Bone marrow (tissue), 2 donors: ENCODE measurements around the gene IL1RL2.

Experiments
- DNase-seq, 2 donors: peaks; one replicate each; lab custom pipeline; 2025; lab: John Stamatoyannopoulos, UW

Gene IL1RL2

DNA sequence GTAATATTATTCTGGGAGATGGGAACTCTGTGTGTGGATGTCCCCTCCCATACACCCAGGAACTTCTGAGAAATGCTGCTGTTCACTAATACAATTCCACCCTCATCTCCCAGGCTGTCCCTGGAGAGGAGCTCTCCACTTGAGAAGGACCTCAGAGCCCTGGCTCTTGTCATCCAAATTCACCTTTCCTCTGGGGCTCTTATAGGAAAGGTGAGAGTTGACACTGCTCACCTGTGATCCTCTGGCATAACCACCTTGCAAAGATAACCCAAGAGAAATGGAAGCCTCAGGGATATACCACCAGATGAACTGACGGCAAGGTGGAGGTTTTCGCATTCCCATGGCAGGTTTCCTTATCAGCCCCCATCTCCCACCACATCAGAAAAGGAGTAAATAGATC lies 52.0 kb downstream of the IL1RL2 start:
- no peak for DNase-seq

DNA sequence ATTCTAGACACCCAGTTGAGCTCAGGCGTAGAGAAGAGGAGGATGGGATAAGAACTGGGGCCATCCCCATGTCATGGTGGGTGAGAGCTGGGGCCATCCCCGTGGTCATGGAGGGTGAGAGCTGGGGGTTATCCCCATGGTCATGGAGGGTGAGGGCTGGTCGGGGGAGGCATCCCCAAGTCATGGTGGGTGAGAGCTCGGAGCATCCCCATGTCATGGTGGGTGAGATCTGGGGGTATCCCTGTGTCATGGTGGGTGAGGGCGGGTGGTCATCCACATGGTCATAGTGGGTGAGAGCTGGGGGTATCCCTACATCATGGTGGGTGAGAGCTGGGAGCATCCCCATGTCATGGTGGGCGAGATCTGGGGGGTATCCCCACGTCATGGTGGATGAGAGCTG lies 52.5 kb downstream of the IL1RL2 start:
- no peak for DNase-seq

DNA sequence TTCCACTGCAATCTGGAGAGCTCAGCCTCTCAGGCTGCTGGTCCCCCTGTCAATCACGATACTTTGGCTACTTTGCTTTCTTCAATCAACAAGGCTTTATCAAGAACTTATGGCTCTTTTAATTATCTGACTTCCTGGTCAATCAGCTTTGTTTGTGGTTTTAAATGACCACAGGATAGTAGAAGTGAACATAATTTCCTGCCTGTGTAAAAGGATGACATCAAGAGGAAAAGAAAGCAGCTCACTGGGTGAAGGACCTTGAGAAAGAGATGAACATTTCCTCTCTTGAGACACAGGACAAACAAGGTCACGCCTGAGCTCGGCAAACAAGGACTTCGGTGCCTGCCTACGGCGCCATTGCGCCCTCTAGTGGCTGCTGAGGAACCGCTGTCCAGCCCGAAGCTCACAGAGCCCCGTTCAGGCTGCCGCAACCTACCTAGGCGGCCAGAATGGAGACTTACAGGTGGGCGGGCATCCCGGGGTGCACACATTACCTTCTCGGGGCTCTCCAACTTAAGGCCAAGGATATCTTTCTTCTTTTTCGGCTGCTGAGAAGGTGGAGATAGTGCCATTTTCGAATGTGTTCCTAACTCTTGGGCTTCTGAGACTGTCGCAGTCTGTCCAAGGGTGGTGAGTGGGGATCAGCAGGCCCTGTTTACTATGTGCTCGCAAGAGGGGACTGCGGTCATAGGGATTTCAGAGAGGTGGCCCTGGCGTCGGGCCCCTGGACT lies 54.0 kb downstream of the IL1RL2 start:
- peak; percentile 61 to 83 for DNase-seq

DNA sequence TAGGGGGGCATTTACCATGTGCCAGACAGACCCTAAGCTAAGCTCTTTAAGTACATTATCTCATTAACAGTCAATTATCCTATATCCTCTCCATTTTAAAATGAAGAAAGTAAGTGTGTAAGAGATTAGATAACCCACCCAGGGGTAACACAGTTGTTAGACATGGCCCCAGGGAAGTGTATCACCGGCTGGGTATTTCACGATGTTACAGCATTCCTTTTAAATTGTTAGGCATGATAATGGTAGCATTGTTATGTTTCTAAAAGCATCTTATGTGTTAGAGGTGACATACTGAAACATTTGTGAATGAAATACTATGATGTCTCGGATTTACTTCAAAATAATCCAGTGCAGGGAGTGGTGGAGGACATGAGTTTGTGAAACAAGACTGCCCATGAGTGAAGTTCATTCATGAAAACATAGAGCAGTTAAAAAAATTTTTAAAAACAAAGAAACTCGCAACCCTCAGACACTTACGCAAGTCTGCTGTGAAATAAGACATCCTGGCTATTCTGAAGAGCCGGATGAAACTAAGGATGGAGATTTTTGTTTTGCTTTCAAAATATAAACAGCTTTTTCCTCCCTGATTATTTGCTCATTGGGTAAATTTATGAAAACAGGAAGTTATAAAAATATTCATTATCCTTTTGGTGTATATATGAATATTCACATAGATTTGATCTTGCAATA lies 54.9 kb downstream of the IL1RL2 start:
- no peak for DNase-seq

DNA sequence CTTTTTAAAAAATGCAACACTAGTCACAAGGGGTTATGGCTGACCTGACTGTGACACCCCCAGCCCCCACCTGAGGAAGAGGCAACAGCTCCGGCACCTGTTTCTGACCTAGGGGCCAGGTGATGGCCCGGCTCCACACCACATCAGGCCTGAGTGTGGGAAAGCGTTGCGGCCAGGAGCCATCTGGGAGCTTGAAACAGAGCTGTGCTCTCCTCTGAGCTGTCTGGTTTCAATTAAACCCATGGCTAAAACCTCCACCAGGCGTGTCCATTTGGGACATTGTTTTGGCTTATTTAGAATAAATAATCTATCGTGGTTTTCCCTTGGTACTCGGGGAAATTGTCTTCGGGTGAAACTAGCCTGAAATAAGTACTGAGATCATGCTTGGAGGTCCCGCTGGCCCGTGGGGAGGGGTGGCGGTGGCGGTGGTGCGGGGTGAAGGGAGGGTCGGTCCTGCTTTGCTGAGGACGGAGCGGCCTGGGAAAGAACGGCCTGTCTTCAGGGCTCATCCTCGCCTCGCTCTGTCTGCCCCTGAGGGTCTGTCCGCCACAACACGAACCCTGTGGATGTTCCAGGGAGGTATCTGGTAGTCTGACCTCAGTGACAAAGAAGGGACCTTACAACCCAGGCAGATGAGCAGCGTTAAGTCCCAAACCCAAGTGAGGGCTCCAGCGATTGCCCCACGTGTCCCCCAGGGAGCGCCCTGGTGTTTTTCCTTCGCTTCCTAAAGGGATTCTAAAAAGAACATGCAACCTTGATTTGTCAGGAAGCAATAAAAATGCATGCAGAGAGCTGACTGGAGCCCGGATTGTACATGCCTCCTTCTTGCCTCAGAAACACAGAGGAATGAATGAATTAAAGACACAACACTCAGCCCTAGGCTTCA lies 58.7 kb downstream of the IL1RL2 start:
- DNase-seq: no peak

- no peak for DNase-seq
Observed at GRCh38 chr2:102250278-102250821, 63.5 kb downstream of the IL1RL2 start.

DNA sequence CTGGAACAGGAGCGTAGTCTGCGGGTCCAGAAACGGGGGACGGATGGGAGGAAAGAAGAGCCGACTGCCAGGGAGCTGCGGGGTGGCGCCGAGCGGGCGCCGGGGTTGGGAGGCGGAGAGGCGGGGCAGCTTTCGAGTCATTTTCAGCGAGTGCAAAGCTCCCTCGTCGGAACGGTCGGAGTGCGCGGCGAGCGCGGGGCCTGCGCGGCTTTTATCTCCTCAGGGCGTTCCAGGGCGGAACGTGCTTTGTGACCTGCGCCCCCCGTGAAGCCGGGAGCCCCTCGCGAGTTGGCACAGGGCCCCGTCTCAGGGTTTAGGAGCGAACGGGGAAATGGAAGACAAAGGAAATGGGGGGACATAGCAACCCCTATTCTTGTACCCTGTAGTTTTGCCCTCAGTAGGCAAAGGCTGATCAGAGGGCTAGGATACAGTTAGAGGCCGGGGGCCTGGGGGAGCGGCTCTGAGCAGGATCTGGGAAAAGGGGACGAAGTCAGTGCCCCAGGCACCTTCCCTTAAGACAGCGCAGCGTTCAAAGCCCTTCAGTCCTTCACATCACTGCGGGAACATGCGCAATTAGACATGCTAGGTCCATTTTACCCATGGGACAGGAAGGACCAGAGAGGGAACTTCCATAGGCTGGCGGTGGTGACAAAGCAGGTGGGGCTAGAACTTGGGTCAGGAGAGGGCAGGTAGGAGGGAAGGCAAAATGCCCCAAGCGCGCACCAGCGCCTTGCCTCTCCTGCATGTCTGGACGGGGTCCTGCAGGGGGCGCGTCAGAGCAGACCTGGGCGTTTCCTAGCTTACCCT lies 64.4 kb downstream of the IL1RL2 start:
- peak; percentile 38 to 40 for DNase-seq

DNA sequence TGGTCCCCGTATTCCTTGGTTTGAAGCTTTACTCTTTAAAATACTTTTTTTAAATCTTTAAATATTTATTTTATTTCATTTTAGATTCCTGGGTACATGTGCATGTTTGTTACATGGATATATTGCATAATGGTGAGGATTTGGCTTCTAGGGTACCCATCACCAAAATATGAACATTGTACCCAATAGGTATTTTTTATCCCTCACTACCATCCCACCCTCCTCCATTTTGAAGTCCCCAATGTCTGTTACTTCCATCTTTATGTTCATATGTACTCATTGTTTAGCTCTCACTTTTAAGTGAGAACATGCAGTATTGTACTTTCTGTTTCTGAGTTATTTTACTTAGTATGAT lies 65.0 kb downstream of the IL1RL2 start:
- no peak for DNase-seq

GRCh38 chr2:102252236-102252635 lies 65.4 kb downstream of the IL1RL2 start:
- no peak for DNase-seq

DNA sequence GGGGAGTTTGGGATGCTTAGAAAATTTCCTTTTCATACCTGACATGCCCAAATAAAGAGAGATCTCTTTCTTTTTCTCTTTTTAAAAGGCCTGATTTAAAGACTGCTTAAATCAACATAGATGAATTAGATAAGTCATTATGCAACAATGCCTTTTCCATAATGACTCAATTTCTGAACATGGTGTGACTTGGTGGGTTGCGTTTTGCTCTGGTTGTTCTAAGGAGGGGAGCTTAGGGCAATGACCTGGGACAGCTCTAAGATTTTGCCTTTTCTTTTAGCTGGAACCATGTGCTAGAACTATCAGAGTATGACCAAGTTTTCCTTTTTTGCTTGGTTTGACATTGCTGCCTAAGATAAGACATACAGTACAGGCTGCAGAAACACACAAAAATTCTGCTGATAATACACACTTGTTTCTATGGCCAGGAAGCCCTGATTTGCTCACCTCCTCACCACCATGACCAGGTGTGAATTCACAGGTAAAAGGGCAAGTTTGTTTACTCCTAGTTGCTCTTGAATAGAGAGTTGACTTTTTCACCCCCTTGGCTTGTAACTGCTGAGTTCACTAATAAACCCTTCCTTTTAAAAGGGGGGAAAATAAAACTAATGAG lies 66.4 kb downstream of the IL1RL2 start:
- DNase-seq: no peak

DNA sequence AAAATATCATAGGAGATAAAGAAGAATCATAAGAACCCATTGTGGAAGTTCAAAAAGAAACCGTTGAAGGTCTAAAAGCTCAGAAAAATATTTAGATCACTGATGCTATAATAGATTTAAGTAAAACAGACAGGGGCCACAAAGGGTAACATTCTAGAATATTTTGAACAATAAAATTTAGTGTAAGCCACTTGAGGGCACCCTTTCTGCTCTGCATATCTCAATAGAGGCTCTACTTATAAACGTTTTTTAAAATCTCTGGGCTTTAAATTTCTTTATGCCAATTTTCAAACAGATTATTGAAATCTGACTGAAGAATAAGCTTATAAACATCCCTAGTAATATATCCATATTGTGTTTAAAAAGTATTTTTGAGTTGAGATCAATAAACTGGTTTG lies 66.9 kb downstream of the IL1RL2 start:
- no peak for DNase-seq

DNA sequence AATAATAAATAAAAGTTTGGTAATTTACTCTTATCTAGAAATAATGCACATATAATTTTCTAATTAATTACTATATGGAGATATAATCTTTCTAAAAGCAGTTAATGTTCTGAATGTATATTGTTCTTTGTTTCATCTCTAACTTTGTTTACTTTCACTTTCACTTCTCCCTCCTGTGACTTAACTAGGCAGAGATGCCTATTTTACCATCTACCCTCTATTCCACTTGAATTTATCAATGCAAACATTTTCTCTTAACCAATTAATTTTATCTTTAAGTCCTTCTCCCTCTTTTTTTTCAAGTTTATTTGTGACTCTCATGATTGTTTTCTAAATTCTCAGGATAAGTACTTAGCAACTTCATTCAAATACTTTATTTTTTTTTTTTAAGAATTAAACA lies 69.5 kb downstream of the IL1RL2 start:
- peak in 1 of 2 donors; percentile 42 for DNase-seq

GRCh38 chr2:102256874-102257462 lies 70.1 kb downstream of the IL1RL2 start:
- DNase-seq: no peak

DNA sequence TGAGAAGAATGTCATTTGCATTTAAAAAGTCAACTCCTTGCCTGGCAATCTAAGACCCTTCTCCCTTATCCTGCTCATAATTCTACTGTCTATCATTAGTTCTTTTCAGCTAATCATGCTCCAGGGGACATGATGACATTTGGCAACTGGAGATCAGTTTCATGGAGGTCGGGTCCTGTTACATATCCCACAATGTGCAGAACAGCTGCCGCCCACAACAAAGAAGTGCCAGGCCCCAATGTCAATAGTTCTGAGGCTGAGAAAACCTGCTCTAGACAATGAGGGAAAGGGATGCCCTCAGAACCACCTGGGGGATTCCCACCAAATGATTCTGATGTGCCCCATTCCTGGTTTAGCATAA lies 71.2 kb downstream of the IL1RL2 start:
- DNase-seq: no peak

DNA sequence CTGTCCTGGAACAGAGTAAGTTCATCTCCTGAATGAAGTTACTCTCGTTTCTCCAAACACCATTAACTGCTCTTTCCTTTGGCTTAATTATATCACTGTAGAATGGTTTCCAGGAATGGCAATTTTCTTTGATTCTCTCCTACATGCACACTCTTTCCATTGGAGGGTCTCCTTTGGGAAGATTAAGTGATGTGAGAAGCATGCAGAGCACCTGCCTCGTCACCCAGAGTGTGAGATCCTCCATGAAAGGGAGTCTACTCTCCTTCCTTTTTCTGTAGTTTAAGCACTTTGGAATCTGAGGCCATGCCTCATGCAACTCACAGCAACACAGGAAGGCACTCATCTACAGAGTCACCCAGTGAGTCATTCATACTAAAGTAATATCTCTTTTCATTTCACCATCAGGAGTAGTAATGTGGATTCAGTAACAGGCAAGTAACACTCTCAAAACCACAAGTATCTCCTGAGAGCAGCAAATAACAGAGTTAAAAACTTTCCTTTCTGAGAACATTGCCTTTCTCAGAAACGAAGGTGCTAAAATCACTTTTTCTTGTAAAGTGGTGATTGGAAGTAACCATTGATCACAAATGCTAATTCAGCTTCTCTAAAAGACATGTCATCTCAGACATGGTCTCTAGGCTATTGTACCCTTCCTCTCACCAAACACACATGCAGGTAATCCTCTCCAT lies 71.7 kb downstream of the IL1RL2 start:
- peak in 1 of 2 donors; percentile 62 for DNase-seq

GRCh38 chr2:102261467-102262135 lies 74.8 kb downstream of the IL1RL2 start:
- no peak for DNase-seq

- DNase-seq: no peak
Observed at GRCh38 chr2:102262216-102263129, 75.7 kb downstream of the IL1RL2 start.

GRCh38 chr2:102264952-102265351 lies 78.1 kb downstream of the IL1RL2 start:
- DNase-seq: no peak

- no peak for DNase-seq
Observed at GRCh38 chr2:102266204-102266603, 79.4 kb downstream of the IL1RL2 start.
